Measurements from ENCODE around the gene RPS27L.

DNA sequence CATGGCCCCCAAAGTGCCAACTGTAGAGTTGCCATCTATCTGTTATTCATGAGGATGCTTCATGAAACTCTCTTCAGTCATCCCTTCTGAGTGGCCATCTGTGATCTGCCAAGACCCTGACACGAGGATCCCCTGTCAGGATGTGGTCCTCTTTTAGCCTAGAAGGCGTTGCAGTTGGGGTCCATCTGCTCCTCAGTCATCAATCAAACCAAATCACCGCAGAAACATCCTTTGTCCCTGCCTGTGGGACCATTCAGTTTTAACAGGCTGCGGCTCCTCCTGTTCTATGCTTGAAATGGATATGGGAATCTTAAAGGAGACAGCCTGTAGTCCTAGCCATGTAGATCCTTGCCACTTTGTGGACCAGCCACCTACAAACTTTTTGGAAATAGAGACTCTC lies 5.9 kb upstream of the RPS27L start:
- no peak for TF ChIP-seq CBFB (CRISPR knock-in tag; IDR thresholded peaks at IDR 0.05; ENCODE audit: low read depth)
- TF ChIP-seq, protein P1, sequence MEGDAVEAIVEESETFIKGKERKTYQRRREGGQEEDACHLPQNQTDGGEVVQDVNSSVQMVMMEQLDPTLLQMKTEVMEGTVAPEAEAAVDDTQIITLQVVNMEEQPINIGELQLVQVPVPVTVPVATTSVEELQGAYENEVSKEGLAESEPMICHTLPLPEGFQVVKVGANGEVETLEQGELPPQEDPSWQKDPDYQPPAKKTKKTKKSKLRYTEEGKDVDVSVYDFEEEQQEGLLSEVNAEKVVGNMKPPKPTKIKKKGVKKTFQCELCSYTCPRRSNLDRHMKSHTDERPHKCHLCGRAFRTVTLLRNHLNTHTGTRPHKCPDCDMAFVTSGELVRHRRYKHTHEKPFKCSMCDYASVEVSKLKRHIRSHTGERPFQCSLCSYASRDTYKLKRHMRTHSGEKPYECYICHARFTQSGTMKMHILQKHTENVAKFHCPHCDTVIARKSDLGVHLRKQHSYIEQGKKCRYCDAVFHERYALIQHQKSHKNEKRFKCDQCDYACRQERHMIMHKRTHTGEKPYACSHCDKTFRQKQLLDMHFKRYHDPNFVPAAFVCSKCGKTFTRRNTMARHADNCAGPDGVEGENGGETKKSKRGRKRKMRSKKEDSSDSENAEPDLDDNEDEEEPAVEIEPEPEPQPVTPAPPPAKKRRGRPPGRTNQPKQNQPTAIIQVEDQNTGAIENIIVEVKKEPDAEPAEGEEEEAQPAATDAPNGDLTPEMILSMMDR (IDR thresholded peaks at IDR 0.05) = no peak
- TF ChIP-seq, protein P2, sequence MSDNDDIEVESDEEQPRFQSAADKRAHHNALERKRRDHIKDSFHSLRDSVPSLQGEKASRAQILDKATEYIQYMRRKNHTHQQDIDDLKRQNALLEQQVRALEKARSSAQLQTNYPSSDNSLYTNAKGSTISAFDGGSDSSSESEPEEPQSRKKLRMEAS (CRISPR knock-in tag; IDR thresholded peaks at IDR 0.05) = no peak
- TF ChIP-seq, protein P3, sequence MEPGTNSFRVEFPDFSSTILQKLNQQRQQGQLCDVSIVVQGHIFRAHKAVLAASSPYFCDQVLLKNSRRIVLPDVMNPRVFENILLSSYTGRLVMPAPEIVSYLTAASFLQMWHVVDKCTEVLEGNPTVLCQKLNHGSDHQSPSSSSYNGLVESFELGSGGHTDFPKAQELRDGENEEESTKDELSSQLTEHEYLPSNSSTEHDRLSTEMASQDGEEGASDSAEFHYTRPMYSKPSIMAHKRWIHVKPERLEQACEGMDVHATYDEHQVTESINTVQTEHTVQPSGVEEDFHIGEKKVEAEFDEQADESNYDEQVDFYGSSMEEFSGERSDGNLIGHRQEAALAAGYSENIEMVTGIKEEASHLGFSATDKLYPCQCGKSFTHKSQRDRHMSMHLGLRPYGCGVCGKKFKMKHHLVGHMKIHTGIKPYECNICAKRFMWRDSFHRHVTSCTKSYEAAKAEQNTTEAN (CRISPR knock-in tag; IDR thresholded peaks at IDR 0.05) = no peak
- no peak for TF ChIP-seq TEAD1 (CRISPR knock-in tag; IDR thresholded peaks at IDR 0.05)
- TF ChIP-seq NR3C1 (CRISPR knock-in tag; conservative IDR thresholded peaks at IDR 0.05; ENCODE audit: low read depth) = no peak
- TF ChIP-seq, protein P4, sequence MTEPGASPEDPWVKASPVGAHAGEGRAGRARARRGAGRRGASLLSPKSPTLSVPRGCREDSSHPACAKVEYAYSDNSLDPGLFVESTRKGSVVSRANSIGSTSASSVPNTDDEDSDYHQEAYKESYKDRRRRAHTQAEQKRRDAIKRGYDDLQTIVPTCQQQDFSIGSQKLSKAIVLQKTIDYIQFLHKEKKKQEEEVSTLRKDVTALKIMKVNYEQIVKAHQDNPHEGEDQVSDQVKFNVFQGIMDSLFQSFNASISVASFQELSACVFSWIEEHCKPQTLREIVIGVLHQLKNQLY (CRISPR knock-in tag; IDR thresholded peaks at IDR 0.05) = no peak
- no peak for TF ChIP-seq JUN (CRISPR knock-in tag; IDR thresholded peaks at IDR 0.05)
- TF ChIP-seq, protein P5, sequence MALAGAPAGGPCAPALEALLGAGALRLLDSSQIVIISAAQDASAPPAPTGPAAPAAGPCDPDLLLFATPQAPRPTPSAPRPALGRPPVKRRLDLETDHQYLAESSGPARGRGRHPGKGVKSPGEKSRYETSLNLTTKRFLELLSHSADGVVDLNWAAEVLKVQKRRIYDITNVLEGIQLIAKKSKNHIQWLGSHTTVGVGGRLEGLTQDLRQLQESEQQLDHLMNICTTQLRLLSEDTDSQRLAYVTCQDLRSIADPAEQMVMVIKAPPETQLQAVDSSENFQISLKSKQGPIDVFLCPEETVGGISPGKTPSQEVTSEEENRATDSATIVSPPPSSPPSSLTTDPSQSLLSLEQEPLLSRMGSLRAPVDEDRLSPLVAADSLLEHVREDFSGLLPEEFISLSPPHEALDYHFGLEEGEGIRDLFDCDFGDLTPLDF (CRISPR knock-in tag; IDR thresholded peaks at IDR 0.05) = no peak
- no peak for TF ChIP-seq FOXK1 (CRISPR knock-in tag; IDR thresholded peaks at IDR 0.05)
- no peak for TF ChIP-seq ZNF138 (CRISPR knock-in tag; conservative IDR thresholded peaks at IDR 0.05)
- TF ChIP-seq, protein P6, sequence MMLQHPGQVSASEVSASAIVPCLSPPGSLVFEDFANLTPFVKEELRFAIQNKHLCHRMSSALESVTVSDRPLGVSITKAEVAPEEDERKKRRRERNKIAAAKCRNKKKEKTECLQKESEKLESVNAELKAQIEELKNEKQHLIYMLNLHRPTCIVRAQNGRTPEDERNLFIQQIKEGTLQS (CRISPR knock-in tag; conservative IDR thresholded peaks at IDR 0.05) = no peak
- no peak for TF ChIP-seq NFE2L1 (CRISPR knock-in tag; IDR thresholded peaks at IDR 0.05)
